Gastrocnemius medialis (tissue), 4 donors: Measurements from ENCODE around the gene PTTG1IP.

ENCODE experiments used
- POLR2A ChIP-seq, 2 donors: fragments of 450-650 bp; IDR thresholded peaks; one replicate each; pipeline ENCODE4 v1.6.1; 2017; ENCODE audit warnings: antibody characterized with exemption in 2 of 2, mild to moderate bottlenecking in 2 of 2, moderate library complexity in 2 of 2
- TF ChIP-seq, protein P1 (sequence below), 5 experiments: fragments of 450-650 bp in 3 of 5; fragments of 200-600 bp in 2 of 5; sonication (generic) in 2 of 5; IDR thresholded peaks in 4 of 5; conservative IDR thresholded peaks in 1 of 5; 1 replicate in 4 of 5; 2 replicates in 1 of 5; pipeline ENCODE4 v1.5.1; 2016 to 2019; ENCODE audit warnings: antibody characterized with exemption in 5 of 5, mild to moderate bottlenecking in 3 of 5, moderate library complexity in 3 of 5

DNA sequence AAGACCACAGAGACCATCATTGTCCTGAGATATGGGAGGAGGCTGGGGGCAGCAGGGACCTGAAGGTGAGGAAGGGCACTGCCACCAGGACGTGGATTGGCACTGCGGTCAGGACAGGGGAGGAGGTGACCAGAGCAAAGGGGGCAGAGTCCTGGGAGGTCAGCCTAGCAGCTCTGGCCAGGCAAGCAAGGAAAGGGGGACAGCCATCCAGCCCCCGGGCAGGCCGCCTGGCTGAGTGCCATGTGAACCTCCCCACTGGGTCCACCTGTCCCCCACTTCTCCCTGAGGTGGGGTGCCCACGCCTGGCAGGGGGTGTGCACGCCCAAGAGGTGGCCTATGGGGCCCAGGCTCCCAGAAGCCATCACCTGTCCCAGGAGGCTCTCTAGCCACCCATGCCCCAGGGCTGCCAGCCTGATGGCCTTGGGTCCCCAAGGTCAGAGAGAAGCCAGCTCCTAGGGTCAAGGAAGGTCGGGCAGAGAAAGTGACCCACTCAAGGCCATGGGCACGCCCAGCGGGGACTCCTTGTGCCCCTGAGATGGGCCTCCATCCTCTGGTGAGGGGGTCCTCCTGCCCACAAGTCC, 17.6 kb upstream of the PTTG1IP start:
- no peak for TF ChIP-seq POLR2A (IDR thresholded peaks at IDR 0.05)
- TF ChIP-seq, protein P1, sequence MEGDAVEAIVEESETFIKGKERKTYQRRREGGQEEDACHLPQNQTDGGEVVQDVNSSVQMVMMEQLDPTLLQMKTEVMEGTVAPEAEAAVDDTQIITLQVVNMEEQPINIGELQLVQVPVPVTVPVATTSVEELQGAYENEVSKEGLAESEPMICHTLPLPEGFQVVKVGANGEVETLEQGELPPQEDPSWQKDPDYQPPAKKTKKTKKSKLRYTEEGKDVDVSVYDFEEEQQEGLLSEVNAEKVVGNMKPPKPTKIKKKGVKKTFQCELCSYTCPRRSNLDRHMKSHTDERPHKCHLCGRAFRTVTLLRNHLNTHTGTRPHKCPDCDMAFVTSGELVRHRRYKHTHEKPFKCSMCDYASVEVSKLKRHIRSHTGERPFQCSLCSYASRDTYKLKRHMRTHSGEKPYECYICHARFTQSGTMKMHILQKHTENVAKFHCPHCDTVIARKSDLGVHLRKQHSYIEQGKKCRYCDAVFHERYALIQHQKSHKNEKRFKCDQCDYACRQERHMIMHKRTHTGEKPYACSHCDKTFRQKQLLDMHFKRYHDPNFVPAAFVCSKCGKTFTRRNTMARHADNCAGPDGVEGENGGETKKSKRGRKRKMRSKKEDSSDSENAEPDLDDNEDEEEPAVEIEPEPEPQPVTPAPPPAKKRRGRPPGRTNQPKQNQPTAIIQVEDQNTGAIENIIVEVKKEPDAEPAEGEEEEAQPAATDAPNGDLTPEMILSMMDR (IDR thresholded peaks at IDR 0.05 in 4 of 5, conservative IDR thresholded peaks at IDR 0.05 in 1 of 5), result no peak
